NCI-H82 (cell line): Measurements from ENCODE around the gene NR3C1.
"Not testable (repeated sequence)": the region's sequence is repeated elsewhere in the genome, so short reads cannot be mapped to it uniquely, and the experiment has no call there.

Experiments used
- DNase-seq: peaks from one replicate; lab custom pipeline; 2025; lab: John Stamatoyannopoulos, UW

Gene NR3C1

DNA sequence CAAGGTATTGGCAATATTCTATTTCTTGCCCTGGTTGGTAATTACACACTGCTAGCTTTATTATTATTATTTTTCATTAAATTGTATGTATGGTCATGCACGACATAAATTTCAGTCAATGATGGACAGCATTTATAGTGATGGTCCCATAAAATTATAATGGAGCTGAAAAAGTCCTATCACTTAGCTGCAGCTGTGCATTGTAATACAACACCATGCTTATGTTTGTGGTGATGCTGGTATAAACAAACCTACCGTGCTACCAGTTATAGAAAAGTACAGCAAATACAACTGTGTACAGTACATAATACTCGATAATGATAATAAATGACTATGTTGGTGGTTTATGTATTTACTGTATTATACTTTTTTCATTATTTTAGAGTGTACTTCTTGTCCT, 65.5 kb downstream of the NR3C1 start:
- no peak for DNase-seq

DNA sequence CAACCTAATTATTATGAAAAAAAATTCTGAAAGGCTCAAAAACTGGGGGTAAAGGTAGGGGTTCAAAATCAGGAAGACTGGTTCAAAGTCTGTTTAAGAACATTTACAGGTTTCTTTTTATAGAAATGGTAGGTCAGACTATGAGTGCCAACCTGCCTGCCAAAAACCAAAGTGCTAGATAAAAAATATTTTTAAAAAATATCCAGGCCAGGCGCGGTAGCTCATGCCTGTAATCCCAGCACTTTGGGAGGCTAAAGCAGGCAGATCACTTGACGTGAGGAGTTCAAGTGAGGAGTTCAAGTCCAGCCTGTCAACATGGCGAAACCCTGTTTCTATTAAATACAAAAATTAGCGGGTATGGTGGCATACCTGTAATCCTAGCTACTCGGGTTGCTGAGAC, 67.0 kb downstream of the NR3C1 start:
- no peak for DNase-seq

DNA sequence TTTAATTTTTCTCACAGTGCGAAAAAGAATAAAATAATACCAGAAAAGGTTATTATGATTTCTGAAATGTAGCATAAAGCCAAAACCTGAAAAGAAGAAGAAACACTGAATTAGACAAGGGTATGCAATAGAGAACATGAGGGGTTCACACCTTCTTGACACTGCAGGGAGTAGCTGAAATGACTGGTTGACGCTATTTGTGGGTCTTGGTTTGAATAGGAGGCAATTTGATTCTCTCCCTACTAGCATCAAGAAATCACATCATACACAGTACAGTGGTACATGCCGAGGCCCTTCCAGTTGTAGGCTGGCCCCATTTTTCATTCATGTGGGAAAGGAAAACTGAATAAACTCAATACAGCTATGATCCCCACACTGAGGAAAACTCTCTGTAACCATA, 68.6 kb downstream of the NR3C1 start:
- DNase-seq: no peak

- DNase-seq: not testable (repeated sequence)
Measured at GRCh38 chr5:143334380-143334779, 69.1 kb downstream of the NR3C1 start.

GRCh38 chr5:143331956-143332355, 71.5 kb downstream of the NR3C1 start:
- no peak for DNase-seq

DNA sequence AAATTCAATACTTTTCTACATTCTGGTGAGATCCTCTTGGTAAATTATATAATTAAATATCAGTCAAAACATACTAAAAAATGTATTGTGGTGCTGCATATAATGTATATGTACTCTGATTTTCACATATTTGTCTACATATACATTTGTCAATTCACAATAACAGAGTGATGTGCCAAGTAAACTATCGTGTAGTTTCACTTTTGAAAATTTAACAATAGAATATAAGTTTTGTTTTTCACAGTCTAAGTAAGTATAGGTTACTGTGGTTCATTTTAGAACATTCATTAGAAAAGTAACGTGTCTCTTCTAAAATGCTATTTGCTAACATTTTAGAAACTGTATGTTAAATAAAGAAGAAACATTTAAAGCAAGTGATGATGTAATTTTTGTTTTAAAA, 73.6 kb downstream of the NR3C1 start:
- DNase-seq: no peak

- DNase-seq: no peak
Measured at GRCh38 chr5:143328589-143329220, 74.8 kb downstream of the NR3C1 start.

- not testable (repeated sequence) for DNase-seq
Measured at GRCh38 chr5:143325086-143325485, 78.4 kb downstream of the NR3C1 start.

- not testable (repeated sequence) for DNase-seq
Measured at GRCh38 chr5:143322931-143323630, 80.4 kb downstream of the NR3C1 start.

DNA sequence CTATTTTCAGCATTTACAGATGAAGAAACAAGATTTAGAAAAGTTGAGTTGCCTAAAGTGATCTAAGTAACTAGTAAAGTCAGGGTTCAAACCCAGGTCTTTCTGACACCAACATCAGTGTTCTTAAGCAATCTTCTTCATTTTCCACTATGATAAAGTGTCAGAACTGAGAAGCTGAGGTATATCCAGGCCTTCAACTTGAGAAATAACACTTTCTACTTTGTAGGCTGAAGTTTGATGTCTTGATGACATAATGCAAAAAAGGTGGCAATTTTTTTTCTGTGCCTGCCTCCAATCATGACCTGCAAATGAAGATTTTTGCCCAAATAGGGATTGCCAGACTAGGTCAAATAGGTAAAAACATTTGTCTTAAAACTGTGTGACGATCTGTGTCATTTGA, 81.3 kb downstream of the NR3C1 start:
- DNase-seq: no peak

- DNase-seq: no peak
Measured at GRCh38 chr5:143319437-143320227, 83.9 kb downstream of the NR3C1 start.

DNA sequence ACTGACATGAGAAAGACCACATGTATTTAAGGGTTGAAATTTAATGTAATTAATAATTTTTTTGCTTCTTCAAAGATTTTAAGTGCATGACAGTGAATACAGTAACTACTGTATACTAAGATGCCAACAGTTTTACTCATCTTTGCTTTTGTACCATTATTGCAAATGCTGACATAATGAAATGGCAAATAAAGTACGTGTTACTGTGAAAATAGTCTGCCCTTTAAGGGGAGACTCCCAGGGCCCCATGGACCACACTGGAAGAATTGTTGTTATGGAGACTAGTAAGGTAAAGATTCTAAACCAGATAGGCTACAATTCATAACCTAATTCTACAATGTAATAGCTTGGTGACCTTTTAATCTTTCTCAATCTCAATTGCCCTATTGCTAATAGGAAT, 84.7 kb downstream of the NR3C1 start:
- DNase-seq: no peak

DNA sequence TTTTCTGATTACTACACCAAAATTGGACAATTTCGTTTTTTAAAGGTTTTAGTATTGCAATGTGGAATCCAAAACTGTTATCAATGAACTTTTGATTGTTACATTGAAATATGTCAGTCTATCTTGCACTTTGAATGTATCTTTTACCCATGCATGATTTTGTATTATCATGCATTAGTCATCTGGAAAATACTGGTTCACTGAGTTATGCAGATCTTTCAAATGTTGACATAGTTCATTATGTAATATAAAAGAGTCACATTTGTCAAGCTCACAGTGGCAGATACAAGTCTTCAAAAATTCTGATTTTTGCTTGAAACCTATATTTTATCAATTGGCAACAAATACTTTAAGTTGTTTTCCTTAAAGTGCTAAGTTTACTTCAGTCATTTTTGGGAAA, 85.2 kb downstream of the NR3C1 start:
- DNase-seq: no peak

DNA sequence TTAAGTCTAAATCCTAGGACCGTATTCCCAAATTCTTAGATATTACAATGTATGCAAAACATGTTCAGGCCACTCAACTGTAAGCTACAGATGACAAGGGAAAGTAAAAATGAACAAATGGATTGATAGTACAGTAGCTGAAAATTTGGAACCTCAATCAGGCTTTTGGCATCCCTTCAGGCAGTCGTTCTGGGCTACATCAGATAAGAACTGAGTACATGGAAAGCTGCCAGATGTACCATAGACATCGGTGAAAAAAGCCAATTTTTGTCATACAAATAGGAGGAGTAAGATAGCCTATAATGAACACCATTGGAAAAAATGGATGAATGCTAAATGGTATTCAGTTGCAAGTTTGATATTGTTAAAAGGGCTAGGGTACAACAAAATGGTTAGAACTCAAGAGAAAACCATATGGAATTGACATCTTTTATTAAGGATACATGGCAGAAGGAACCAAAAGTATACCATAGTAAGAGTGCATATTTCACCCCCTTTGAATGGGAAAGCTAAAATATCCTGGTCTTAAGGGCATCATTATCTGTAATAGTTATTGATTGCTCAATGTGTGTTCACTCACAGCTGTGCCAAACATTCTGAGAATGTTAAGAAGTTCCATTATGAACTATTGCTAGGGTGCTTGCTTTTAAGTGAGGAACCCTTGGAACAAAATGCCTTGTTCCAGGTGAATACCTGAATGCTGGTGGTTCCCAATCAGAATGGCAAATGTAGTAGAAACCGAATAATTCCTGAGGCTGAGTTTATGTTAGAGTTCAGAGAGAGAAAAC, 86.4 kb downstream of the NR3C1 start:
- no peak for DNase-seq

- no peak for DNase-seq
Measured at GRCh38 chr5:143316337-143316736, 87.1 kb downstream of the NR3C1 start.

DNA sequence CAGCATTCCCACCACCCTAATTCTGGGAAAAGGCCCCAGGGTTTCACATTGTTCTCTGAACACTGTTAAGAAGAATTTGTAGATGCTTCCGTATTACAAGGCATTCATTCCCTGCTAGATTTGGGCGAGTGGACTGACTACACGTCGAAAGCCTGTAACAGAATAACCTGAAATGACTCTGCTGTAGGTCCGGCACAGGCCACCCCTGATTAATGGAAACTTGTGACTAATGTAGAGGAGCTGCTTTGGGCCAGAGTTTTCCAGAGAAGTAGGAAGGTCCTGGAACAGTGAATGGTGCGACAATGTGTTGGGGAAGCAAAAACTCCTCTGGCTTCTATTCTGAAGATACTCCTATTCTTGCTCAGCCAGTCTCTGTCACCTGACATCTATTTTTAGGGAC, 87.6 kb downstream of the NR3C1 start:
- DNase-seq: no peak

GRCh38 chr5:143315214-143315613, 88.3 kb downstream of the NR3C1 start:
- DNase-seq: no peak

- no peak for DNase-seq
Measured at GRCh38 chr5:143314659-143315058, 88.8 kb downstream of the NR3C1 start.

DNA sequence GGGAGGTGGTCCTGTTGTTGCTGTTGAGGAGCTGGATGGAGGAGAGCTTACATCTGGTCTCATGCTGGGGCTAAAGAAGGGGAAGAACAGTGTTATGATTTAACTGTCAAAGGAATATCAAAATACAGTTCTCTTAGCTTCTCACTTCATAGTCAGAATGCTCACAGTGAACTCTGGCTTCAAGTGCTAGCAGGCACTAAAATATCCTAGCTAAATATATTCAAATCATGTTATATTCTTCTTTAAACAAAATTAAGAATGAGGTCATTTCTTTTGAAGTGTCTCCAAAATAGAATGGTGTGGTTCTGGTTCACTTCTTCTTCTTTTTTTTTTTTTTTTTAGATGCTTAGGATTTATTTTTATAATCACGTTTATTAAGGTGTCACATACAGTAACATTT, 89.4 kb downstream of the NR3C1 start:
- DNase-seq: no peak

DNA sequence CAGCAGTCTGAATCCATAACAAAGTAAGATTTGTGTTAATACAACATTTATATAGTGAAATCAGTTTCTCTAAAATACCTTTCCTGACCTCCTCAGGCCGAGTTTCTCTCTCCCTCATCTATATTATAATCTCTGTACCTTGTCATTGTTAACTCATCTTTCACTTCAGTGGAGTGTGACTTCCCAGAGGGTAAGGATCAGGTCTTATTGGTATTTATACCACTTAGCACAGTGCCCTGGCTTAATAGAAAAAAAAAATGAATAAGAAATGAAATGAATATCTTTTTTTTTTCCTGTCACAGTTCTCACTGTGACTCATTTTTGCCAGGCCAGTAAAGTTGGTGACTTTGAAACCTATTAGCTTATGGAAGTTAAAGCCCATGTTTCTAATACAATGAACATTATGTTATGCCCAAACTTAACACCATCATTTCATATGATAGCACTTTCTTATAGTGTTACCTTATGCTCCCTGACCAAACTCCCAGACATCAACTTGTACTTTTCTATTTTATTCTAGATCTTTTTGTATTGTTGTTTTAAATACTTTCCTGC, 90.1 kb downstream of the NR3C1 start:
- DNase-seq: no peak

DNA sequence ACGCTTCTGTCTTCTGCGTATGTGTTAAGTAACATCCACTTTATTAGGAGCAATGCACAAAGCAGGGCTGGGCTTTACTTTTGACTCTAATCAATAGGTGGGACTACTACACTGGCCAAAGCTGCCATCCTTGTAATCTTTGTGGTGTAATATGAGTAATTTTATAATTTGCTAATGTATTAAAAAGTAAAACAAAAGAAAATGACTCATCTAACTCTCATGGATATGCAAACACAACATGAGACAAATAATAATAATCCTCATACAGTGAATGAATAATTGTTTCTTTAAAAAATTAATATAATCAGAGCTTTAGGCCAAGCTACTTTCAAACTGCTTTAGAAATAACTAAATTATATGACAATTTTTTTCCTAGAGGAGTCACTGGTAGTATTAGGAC, 90.7 kb downstream of the NR3C1 start:
- no peak for DNase-seq

GRCh38 chr5:143311955-143312354, 91.5 kb downstream of the NR3C1 start:
- DNase-seq: no peak
